8988T (cell line): Measurements from ENCODE around the gene RAC3.

Source experiments
- DNase-seq: peaks from one replicate; pipeline ENCODE4 v3.0.0; 2011

The RAC3 gene

GRCh38 chr17:82078433-82078832, 47.0 kb downstream of the RAC3 start:
- no peak for DNase-seq

- DNase-seq = no peak
These were observed 47.7 kb downstream of the RAC3 start for GRCh38 chr17:82079001-82079677.

- no peak for DNase-seq
These were observed 48.7 kb downstream of the RAC3 start for GRCh38 chr17:82080048-82080788.

- no peak for DNase-seq
These were observed 49.4 kb downstream of the RAC3 start for GRCh38 chr17:82080789-82081464.

- DNase-seq = no peak
These were observed 50.1 kb downstream of the RAC3 start for GRCh38 chr17:82081546-82081945.

- DNase-seq = no peak
These were observed 50.5 kb downstream of the RAC3 start for GRCh38 chr17:82081966-82082365.

GRCh38 chr17:82082456-82082855, 51.0 kb downstream of the RAC3 start:
- DNase-seq = no peak

- DNase-seq = no peak
These were observed 51.5 kb downstream of the RAC3 start for GRCh38 chr17:82083009-82083408.
